Activated CD8-positive, alpha-beta memory T cell treated with anti-CD3 and anti-CD28 coated beads for 36 hours (primary cell): ENCODE results near the gene CNIH2. TPM values are rescaled to one million over a fixed set of nuclear protein-coding genes. Genes with fewer than 3 reads are reported as not detected.
"Not testable (repeated sequence)": the region's sequence is repeated elsewhere in the genome, so short reads cannot be mapped to it uniquely, and the experiment has no call there.

Source experiments
- CTCF ChIA-PET: fragments of 350-600 bp; sonication (Branson Sonifier 250); formaldehyde crosslinking; loops from one replicate; lab custom pipeline; 2021; ENCODE audit warnings: antibody characterized with exemption; lab: Charles Lee
- POLR2A ChIA-PET: fragments of 350-600 bp; sonication (Branson Sonifier 250); formaldehyde crosslinking; loops from one replicate; lab custom pipeline; 2021; ENCODE audit warnings: antibody characterized with exemption; lab: Charles Lee
- total RNA-seq, 2 experiments: library from RNA; stranded (reverse); gene quantifications; one replicate each; pipeline ENCODE4 v1.2.3, GENCODE V29; 2021

CNIH2 gene
- total RNA-seq, 2 experiments from 2014 or later = 2.4 to 3.5 TPM

- CTCF ChIA-PET = interaction anchor here (1.0 to 8.1 kb wide), 4 partner anchors 16 to 72 kb away, joined by 3 to 111 read pairs (median 4); partner anchors contain the start of gene RIN1
These were observed 38.2 kb downstream of the CNIH2 start for GRCh38 chr11:66315921-66316811.

GRCh38 chr11:66316849-66317251, 38.9 kb downstream of the CNIH2 start, which contains the start of gene CD248:
CD248 (minus strand) TSS chr11:66317044; CDS start chr11:66317027, 17 bp downstream.
- ChIA-PET CTCF (interaction anchor here (1.1 to 8.1 kb wide), 3 partner anchors 8 to 122 kb away, joined by 3 to 111 read pairs (median 7); partner anchors contain the start of genes MRPL11 and RIN1), POLR2A (interaction anchor here (0.6 to 2.1 kb wide), 6 partner anchors 9 to 229 kb away, joined by 3 to 9 read pairs (median 3); partner anchors contain the start of genes ACTN3, BRMS1 and YIF1A)

More at GRCh38 chr11:66315921-66316811, 38.2 kb downstream of the CNIH2 start:
- POLR2A ChIA-PET = interaction anchor here (1.1 to 2.1 kb wide), 2 partner anchors 29 to 56 kb away, joined by 3 to 6 read pairs; partner anchors contain the start of gene BRMS1

- CTCF ChIA-PET = interaction anchor here (0.6 to 8.1 kb wide), 5 partner anchors 8 to 122 kb away, joined by 3 to 111 read pairs (median 6); partner anchors contain the start of genes MRPL11 and RIN1
- POLR2A ChIA-PET = interaction anchor here (0.6 to 2.1 kb wide), 8 partner anchors 9 to 229 kb away, joined by 3 to 9 read pairs (median 4); partner anchors contain the start of genes ACTN3, BRMS1 and YIF1A
These were observed 39.3 kb downstream of the CNIH2 start for GRCh38 chr11:66317322-66317722.

- ChIA-PET CTCF (interaction anchor here (0.6 to 8.1 kb wide), 7 partner anchors 7 to 121 kb away, joined by 3 to 111 read pairs (median 4); partner anchors contain the start of genes MRPL11 and RIN1), POLR2A (interaction anchor here (0.6 to 2.1 kb wide), 7 partner anchors 8 to 228 kb away, joined by 3 to 9 read pairs (median 6); partner anchors contain the start of genes ACTN3, BRMS1 and YIF1A)
These were observed 40.0 kb downstream of the CNIH2 start for GRCh38 chr11:66317723-66318599.

GRCh38 chr11:66318600-66318970, 40.6 kb downstream of the CNIH2 start:
- ChIA-PET CTCF (interaction anchor here (0.7 to 8.1 kb wide), 4 partner anchors 8 to 121 kb away, joined by 3 to 111 read pairs (median 6); partner anchors contain the start of genes MRPL11 and RIN1), POLR2A (interaction anchor here (1.8 to 2.1 kb wide), 2 partner anchors 27 to 30 kb away, joined by 6 to 9 read pairs; partner anchors contain the start of genes BRMS1 and YIF1A)

GRCh38 chr11:66320289-66320688, 42.3 kb downstream of the CNIH2 start:
- POLR2A ChIA-PET, CTCF ChIA-PET: not testable (repeated sequence)

- CTCF ChIA-PET, POLR2A ChIA-PET: not testable (repeated sequence)
These were observed 42.8 kb downstream of the CNIH2 start for GRCh38 chr11:66320748-66321147.

- CTCF ChIA-PET = interaction anchor here (1.2 kb wide), 1 partner anchor 9 kb away, joined by 5 read pairs; no protein-coding TSS in a partner anchor
- POLR2A ChIA-PET = no interaction called here
These were observed 43.6 kb downstream of the CNIH2 start for GRCh38 chr11:66321606-66322005.

- ChIA-PET CTCF (no interaction called here), POLR2A (interaction anchor here (1.3 kb wide), 1 partner anchor 11 kb away, joined by 3 read pairs; no protein-coding TSS in a partner anchor)
These were observed 44.9 kb downstream of the CNIH2 start for GRCh38 chr11:66322732-66323427.

- CTCF ChIA-PET = no interaction called here
- POLR2A ChIA-PET = no interaction called here
These were observed 45.7 kb downstream of the CNIH2 start for GRCh38 chr11:66323684-66324083.

GRCh38 chr11:66324664-66325063, 46.7 kb downstream of the CNIH2 start:
- ChIA-PET CTCF (interaction anchor here (0.7 to 1.8 kb wide), 2 partner anchors 7 to 12 kb away, joined by 3 to 5 read pairs; partner anchors contain the start of gene CD248), POLR2A (interaction anchor here (1.1 kb wide), 1 partner anchor 12 kb away, joined by 5 read pairs; no protein-coding TSS in a partner anchor)

GRCh38 chr11:66325263-66325671, 47.3 kb downstream of the CNIH2 start:
- POLR2A ChIA-PET = interaction anchor here (1.1 kb wide), 1 partner anchor 12 kb away, joined by 5 read pairs; no protein-coding TSS in a partner anchor

GRCh38 chr11:66326261-66327111, 48.5 kb downstream of the CNIH2 start:
- CTCF ChIA-PET = interaction anchor here (0.6 to 1.6 kb wide), 5 partner anchors 8 to 103 kb away, joined by 3 to 11 read pairs (median 4); no protein-coding TSS in a partner anchor
- POLR2A ChIA-PET = interaction anchor here (0.7 kb wide), 1 partner anchor 9 kb away, joined by 3 read pairs; no protein-coding TSS in a partner anchor

More at GRCh38 chr11:66325263-66325671, 47.3 kb downstream of the CNIH2 start:
- CTCF ChIA-PET = interaction anchor here (0.6 to 1.8 kb wide), 3 partner anchors 8 to 46 kb away, joined by 3 to 5 read pairs (median 5); partner anchors contain the start of gene CD248

GRCh38 chr11:66327171-66328030, 49.4 kb downstream of the CNIH2 start:
- ChIA-PET CTCF (interaction anchor here (1.0 to 1.6 kb wide), 4 partner anchors 8 to 16 kb away, joined by 3 to 11 read pairs (median 4); no protein-coding TSS in a partner anchor), POLR2A (no interaction called here)

GRCh38 chr11:66328031-66328301, 50.0 kb downstream of the CNIH2 start:
- ChIA-PET CTCF (no interaction called here), POLR2A (no interaction called here)
